GM12891 (cell line): ENCODE data around the gene KDM2B.

Source experiments
- DNase-seq: peaks from one replicate; pipeline ENCODE4 v3.0.0; 2011; ENCODE audit warnings: low spot score; ENCODE audit not compliant: insufficient read length
- FAIRE-seq: peaks from 2 replicates; lab custom pipeline; 2011; peaks lifted over from hg19 to GRCh38; lab: Jason Lieb, UNC
- PAX5 ChIP-seq: IDR thresholded peaks from 2 replicates; pipeline ENCODE4 v1.6.1; 2011; ENCODE audit warnings: low read length, moderate library complexity, mild to moderate bottlenecking; ENCODE audit not compliant: insufficient read depth, severe bottlenecking
- POLR2A ChIP-seq: IDR thresholded peaks from 2 replicates; pipeline ENCODE4 v1.6.1; 2011; ENCODE audit warnings: low read depth, low read length, control low read depth
- POLR2AphosphoS5 ChIP-seq: IDR thresholded peaks from 2 replicates; pipeline ENCODE4 v1.6.1; 2011; ENCODE audit warnings: low read depth, low read length, control low read depth
- POU2F2 ChIP-seq: IDR thresholded peaks from 2 replicates; pipeline ENCODE4 v1.6.1; 2011; ENCODE audit warnings: low read depth, mild to moderate bottlenecking, control low read depth, low read length, moderate library complexity
- SPI1 ChIP-seq: IDR thresholded peaks from 2 replicates; pipeline ENCODE4 v1.6.1; 2011; ENCODE audit warnings: low read depth, low read length, control low read depth
- TAF1 ChIP-seq: IDR thresholded peaks from 2 replicates; pipeline ENCODE4 v1.6.1; 2011; ENCODE audit warnings: low read depth, low read length, control low read depth

KDM2B gene

DNA sequence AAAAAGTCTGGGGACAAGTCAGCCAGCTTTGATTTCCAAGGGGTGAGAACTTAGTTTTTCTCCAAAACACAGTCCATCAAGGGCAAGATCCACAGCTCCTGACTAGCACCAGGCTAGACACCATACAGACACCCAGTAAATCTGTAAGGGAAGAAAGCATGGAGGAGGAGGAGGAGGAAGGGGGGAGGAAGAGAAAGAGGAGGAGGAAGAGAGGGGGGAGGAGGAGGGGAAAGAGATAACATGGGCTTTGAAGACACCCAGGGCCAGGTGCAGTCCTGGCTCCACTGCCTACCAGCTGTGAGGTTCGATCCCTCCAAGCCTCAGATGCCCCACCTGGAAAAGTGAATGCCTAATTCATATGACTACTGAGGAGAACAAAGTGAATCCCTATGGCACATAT lies 18.3 kb downstream of the KDM2B start:
- FAIRE-seq (no peak), DNase-seq (no peak)
- TF ChIP-seq POU2F2: no peak
- no peak for TF ChIP-seq POLR2A
- no peak for TF ChIP-seq POLR2AphosphoS5
- TF ChIP-seq TAF1: no peak
- TF ChIP-seq SPI1: no peak

GRCh38 chr12:121561009-121561395 lies 19.8 kb downstream of the KDM2B start:
- DNase-seq (no peak), FAIRE-seq (no peak)
- TF ChIP-seq POLR2AphosphoS5 (no peak), TAF1 (no peak)

GRCh38 chr12:121560392-121561008 lies 20.3 kb downstream of the KDM2B start:
- TF ChIP-seq SPI1 (peak; percentile 98), POLR2A (no peak)
- FAIRE-seq: peak; percentile 31
- DNase-seq: no peak

DNA sequence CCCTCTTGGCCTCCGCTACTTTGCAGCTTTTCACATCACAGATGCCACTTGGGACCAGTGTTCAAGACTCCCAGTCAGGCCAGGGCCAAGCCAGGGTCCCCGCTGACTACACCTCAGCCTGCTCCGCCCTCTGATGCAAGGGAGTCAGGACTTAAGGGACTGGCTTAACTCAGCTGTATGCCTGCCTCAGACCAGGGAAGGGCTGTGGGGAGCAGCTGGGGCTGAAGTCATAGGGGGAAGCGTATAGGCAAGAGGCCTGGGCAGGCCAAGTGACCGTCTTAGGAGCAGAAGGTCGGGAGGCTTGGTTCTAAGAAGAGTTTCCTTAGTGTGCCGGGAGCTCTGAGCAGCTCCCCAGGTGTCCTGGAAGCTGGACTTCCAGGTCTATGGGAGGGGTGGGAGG lies 21.9 kb downstream of the KDM2B start:
- TF ChIP-seq TAF1 (no peak), POU2F2 (no peak), POLR2A (no peak), SPI1 (no peak), PAX5 (no peak), POLR2AphosphoS5 (no peak)
- FAIRE-seq (no peak), DNase-seq (no peak)

GRCh38 chr12:121550974-121551634 lies 29.7 kb downstream of the KDM2B start:
- no peak for TF ChIP-seq POLR2AphosphoS5
- TF ChIP-seq POU2F2: no peak
- no peak for TF ChIP-seq SPI1
- no peak for TF ChIP-seq PAX5
- no peak for TF ChIP-seq POLR2A
- no peak for TF ChIP-seq TAF1
- no peak for DNase-seq
- FAIRE-seq: peak; percentile 16

DNA sequence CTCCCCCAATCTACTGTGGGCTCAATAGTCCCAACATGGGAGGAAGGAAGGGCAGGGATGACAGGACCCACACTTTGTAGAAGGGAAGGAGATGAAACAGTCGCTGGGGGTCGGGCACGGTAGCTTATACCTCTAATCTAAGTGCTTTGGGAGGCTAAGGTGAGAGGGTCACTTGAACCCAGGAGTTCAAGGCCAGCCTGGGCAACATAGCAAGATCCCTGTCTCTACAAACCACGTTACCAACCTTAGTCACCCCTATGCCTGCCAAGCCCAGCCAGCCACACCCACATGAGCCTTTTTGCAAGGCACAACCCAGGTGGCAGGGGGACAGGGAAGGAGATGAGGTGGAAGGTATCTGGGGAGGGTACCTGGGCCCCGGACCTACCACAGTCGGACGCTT lies 31.7 kb downstream of the KDM2B start:
- DNase-seq (no peak), FAIRE-seq (no peak)
- TF ChIP-seq POU2F2 (no peak), TAF1 (no peak), SPI1 (no peak), PAX5 (no peak)

- no peak for DNase-seq
- no peak for TF ChIP-seq POU2F2
- TF ChIP-seq PAX5: no peak
- no peak for TF ChIP-seq POLR2A
- TF ChIP-seq POLR2AphosphoS5: no peak
- no peak for TF ChIP-seq SPI1
- no peak for TF ChIP-seq TAF1
- no peak for FAIRE-seq
Measured at GRCh38 chr12:121545480-121545879, 35.3 kb downstream of the KDM2B start.

GRCh38 chr12:121543786-121544185 lies 37.0 kb downstream of the KDM2B start:
- TF ChIP-seq POU2F2: no peak
- no peak for TF ChIP-seq PAX5
- DNase-seq (no peak), FAIRE-seq (no peak)

- TF ChIP-seq TAF1 (no peak), SPI1 (no peak), POLR2A (no peak), POLR2AphosphoS5 (no peak), POU2F2 (no peak), PAX5 (no peak)
- DNase-seq: no peak
- FAIRE-seq: no peak
Measured at GRCh38 chr12:121539908-121540307, 40.9 kb downstream of the KDM2B start.

DNA sequence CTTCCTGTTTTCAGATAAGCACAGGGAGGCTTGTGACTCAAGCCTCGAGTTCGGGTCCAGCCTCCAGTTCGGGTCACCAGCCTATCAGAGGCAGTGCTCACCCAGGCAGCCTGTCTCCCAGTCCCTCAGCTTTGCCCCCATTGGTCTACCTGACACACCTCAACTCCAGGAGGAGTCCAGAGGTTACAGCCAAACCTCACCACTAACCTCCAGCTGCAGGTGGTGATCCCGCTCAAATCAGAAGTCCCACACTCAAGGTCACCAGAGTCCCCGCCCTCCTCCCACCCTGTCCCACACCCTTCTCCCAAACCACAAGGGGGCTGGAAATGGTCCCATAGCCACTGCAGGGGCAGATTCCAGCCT lies 42.1 kb downstream of the KDM2B start:
- no peak for DNase-seq

More for the DNA sequence above, 42.1 kb downstream of the KDM2B start:
- FAIRE-seq: peak; percentile 82
- TF ChIP-seq POLR2AphosphoS5: no peak
- TF ChIP-seq SPI1: no peak
- no peak for TF ChIP-seq TAF1
- no peak for TF ChIP-seq PAX5
- no peak for TF ChIP-seq POLR2A
- no peak for TF ChIP-seq POU2F2
